KG1 (cell line): ENCODE data around the gene FAM185A.
"Not testable (repeated sequence)": the region's sequence is repeated elsewhere in the genome, so short reads cannot be mapped to it uniquely, and the experiment has no call there.

Experiments
- DNase-seq: peaks from one replicate; lab custom pipeline; 2025; lab: John Stamatoyannopoulos, UW

The FAM185A gene

GRCh38 chr7:102778663-102779062 lies 29.9 kb downstream of the FAM185A start:
- not testable (repeated sequence) for DNase-seq

- not testable (repeated sequence) for DNase-seq
Observed at GRCh38 chr7:102780926-102781325, 32.1 kb downstream of the FAM185A start.

- DNase-seq: not testable (repeated sequence)
Observed at GRCh38 chr7:102788770-102789169, 40.0 kb downstream of the FAM185A start.

- not testable (repeated sequence) for DNase-seq
Observed at GRCh38 chr7:102790364-102791100, 41.7 kb downstream of the FAM185A start.

GRCh38 chr7:102791367-102791766 lies 42.6 kb downstream of the FAM185A start:
- not testable (repeated sequence) for DNase-seq

- DNase-seq: not testable (repeated sequence)
Observed at GRCh38 chr7:102791831-102792230, 43.0 kb downstream of the FAM185A start.

- not testable (repeated sequence) for DNase-seq
Observed at GRCh38 chr7:102794567-102794966, 45.8 kb downstream of the FAM185A start.

- not testable (repeated sequence) for DNase-seq
Observed at GRCh38 chr7:102795987-102796595, 47.3 kb downstream of the FAM185A start.

- DNase-seq: no peak
Observed at GRCh38 chr7:102806613-102807012, 57.8 kb downstream of the FAM185A start.

- DNase-seq: no peak
Observed at GRCh38 chr7:102810916-102811315, 62.1 kb downstream of the FAM185A start.

GRCh38 chr7:102811942-102812678 lies 63.3 kb downstream of the FAM185A start:
- DNase-seq: no peak

GRCh38 chr7:102813191-102814024 lies 64.6 kb downstream of the FAM185A start:
- no peak for DNase-seq

- DNase-seq: no peak
Observed at GRCh38 chr7:102814025-102814471, 65.2 kb downstream of the FAM185A start.

GRCh38 chr7:102817616-102818573 lies 69.1 kb downstream of the FAM185A start:
- no peak for DNase-seq

GRCh38 chr7:102819151-102819550 lies 70.4 kb downstream of the FAM185A start:
- DNase-seq: no peak

GRCh38 chr7:102821994-102822747 lies 73.4 kb downstream of the FAM185A start:
- DNase-seq: no peak

- DNase-seq: no peak
Observed at GRCh38 chr7:102823390-102824119, 74.8 kb downstream of the FAM185A start.

- no peak for DNase-seq
Observed at GRCh38 chr7:102828286-102828685, 79.5 kb downstream of the FAM185A start.

- DNase-seq: no peak
Observed at GRCh38 chr7:102829075-102829474, 80.3 kb downstream of the FAM185A start.
